Stimulated activated CD8-positive, alpha-beta memory T cell treated with anti-CD3 and anti-CD28 coated beads, Interleukin-7, amount 100 ng/mL, for 24 hours (primary cell): ENCODE measurements around the gene HNRNPUL2.
A peak's percentile ranks its signal among the peaks of the same experiment; 100 is the strongest.

ENCODE experiments used
- DNase-seq: peaks from one replicate; pipeline ENCODE4 v3.0.0-alpha.2; 2020; ENCODE audit warnings: low read depth

HNRNPUL2 gene

GRCh38 chr11:62726915-62727164 lies 417 bp downstream of the HNRNPUL2 start:
- DNase-seq: no peak

- no peak for DNase-seq
Observed at GRCh38 chr11:62726156-62726914, 922 bp downstream of the HNRNPUL2 start.

- DNase-seq: no peak
Observed at GRCh38 chr11:62725646-62726045, 1.6 kb downstream of the HNRNPUL2 start.

GRCh38 chr11:62724171-62724570 lies 3.1 kb downstream of the HNRNPUL2 start:
- no peak for DNase-seq

- DNase-seq: no peak
Observed at GRCh38 chr11:62721994-62722393, 5.3 kb downstream of the HNRNPUL2 start.

GRCh38 chr11:62719302-62719978 lies 7.8 kb downstream of the HNRNPUL2 start:
- DNase-seq: no peak

DNA sequence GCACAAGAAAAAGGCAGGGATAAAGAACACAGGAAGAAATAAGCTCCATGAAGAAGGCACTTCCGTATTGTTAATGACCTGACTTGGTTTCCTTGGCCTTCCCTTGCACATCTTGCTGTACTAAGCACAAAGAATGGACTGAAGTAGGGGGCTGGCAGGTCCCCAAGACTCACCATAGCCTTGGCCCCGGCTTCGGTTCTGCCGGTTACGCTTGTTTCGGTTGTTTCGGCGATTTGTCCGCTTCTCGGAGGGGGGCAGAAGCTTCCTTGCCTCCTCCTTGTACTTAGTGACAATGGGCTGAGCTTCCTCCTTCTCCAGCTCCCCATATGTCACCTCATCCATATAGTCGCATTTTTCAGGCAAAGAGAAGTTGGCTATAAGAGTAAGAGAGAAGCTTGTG lies 10.4 kb downstream of the HNRNPUL2 start:
- no peak for DNase-seq

GRCh38 chr11:62716206-62716605 lies 11.1 kb downstream of the HNRNPUL2 start:
- no peak for DNase-seq

DNA sequence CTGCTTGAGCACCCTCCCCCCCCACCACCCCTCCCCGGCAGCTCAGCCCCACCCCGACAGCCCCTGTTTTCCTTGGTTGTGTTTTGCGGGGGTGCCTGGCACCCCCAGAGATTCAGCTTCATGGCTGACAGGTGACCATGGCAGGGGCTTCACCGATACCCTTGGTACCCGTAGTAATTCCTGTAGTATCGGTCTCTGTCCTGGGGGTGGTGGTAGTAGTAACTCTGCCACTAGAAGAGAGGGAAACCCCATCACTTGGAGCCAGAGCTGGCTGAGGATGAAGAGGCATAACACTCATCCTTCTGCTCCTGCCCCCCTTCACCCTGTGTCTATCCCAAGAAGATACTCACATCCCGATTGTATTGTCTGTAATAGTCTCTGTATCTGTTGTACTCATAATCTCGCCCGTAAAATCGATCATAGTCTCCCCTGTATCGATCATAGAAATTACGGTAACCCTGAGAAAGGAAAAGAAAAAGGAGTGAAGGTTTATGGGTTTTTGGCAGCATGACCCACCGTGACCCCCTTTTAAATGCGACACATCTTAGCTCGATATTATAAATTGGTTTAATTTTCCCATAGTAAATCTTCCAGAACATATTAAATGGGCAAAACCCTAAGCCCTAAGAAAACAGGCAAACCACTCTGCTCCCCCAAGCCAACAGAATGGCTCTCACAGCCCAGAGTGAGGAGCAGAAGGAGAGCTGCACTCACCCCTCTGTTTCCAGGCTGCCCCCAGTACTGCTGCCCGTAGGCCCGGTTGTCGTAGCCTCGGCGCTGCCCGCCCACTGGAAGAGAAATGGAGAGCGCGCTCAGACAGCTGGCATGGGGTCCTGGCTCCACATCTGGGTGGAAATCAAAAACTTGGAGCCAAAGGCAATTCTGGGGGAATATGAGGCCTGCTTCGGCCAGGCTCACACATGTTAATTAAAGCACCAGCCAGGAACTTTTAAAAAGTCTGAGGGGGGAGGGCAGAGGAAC lies 11.8 kb downstream of the HNRNPUL2 start:
- DNase-seq: no peak

DNA sequence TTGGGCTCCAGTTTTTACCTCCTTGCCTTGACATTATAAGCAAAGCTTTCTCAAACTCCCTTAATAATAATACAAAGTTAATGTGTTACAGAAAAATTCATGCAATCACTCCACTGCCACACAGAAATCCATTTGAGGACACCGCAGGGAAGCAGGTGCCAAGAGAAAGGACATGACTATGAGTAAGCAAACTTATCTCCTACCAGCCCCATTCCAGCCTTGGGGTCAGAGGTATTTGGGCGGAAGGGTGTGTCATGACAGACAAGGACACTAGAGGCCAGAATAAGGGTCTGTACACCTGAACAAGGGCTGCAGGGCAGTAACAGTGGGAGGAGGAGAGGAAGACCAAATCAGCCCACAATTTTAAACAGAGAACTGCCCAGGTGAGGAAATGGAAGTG lies 13.9 kb downstream of the HNRNPUL2 start:
- no peak for DNase-seq

- no peak for DNase-seq
Observed at GRCh38 chr11:62712861-62713260, 14.4 kb downstream of the HNRNPUL2 start.

DNA sequence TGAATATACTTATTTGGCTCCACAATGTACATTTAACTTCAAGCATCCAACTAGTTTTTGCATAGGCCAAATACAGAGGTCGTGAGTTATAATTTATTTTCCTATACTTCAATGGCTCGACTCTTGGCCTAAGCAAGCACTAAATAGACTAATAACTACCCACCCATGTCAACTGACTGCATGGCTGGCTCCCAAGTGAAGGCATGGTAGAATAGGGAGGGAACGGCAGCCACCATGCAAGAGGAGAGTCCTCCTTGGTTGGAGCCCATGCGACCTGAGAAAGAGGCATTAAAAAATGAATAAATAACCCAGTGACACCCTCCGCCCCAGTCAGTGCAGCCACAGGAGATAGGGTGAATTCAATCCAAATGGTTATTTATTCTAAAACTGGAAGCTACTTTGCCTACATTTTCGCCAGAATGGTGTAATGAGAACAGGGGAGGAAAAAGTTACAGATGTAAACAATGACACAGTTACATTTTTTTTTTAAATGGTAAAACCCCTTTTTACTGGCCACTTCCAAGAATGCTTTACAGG lies 14.9 kb downstream of the HNRNPUL2 start:
- no peak for DNase-seq

GRCh38 chr11:62710001-62710345 lies 17.3 kb downstream of the HNRNPUL2 start:
- DNase-seq: no peak

DNA sequence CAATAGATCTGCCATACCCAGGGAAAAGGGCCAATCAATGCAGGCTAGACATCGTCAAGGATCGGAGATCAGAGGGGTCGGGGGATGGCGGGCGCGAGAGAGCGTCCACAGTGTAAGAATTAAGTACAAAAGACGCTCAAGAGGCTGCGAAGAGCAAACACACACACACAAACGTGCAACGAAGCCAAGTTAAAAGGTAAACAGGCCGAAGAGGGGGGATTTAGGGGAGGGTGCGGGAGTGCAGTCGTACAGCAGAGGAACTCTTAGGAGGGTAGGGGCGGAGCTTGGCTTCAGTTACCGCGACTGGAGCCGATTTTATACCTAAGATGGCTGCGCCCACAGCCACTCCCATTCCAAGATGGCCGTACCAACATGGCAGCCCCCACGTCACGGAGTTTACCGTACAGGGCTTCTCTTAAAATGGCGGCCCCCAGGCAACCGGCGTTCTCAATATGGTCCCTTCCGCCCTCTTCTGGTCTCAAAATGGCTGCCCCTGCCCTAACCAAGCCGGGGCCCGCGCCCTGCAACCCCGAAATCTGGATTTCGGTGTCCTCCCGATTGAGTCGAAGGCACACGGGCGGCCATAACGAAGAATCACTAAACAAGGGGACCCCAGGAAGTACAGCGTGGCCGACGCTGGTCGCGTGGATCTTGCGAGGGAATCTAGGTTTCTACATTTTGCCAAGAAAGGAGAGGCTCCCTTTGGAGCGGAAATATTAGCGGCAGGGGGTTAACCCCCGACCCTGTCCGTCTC lies 17.8 kb downstream of the HNRNPUL2 start:
- peak; percentile 88 for DNase-seq

- peak; percentile 14 for DNase-seq
Observed at GRCh38 chr11:62708793-62709192, 18.5 kb downstream of the HNRNPUL2 start.

DNA sequence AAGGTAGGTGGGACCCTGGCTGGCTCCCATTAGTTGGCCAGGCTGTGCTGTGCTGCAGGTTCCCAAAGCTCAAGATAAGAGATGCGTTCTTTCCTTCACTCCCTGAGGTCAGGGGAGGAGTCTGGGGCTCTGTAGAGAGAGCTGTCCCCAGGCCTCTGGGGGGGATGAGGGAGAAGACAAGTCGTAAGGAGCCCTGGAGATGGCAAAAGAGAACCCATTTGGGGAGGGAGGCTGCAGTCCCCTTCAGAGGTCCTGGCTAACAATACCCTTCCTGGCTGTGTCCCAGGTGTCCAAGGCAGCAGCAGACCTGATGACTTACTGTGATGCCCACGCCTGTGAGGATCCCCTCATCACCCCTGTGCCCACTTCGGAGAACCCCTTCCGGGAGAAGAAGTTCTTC lies 18.9 kb downstream of the HNRNPUL2 start:
- no peak for DNase-seq

DNA sequence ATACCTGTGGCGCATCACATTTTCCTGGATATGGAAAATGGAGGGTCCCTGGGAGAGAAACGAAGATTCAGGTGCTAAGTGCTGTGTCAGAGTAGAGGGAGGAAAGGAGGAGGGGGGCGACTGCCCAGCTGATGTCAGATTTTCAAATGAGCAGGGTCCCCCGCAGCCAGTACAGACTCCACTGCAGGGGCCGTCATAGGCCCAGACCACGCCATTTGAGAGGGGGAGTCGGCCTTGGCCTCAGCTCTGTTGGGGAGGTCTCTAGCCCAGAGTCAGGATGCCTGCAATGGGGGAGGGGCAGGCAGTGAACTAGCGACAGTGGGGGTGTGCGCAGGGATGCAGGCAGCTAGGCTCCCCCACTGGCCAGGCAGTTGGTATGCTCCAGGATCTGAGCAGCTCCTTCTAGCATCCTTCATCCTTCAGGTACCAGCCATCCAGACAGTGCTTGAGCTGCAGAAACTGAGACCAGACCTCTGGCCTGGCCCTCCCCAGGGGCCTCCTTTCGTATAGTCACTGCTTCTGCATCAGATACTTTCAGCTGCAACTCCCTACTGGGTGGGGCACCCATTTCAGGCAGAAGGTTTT lies 19.9 kb downstream of the HNRNPUL2 start, which contains the start of the genes BSCL2 and GNG3:
Gene BSCL2 (minus strand): TSS at position 148 of the 585 bp plus-strand sequence. CDS start 229 bp downstream, outside the sequence.
Gene GNG3 (plus strand): TSS at position 400 of the 585 bp plus-strand sequence. CDS start 620 bp downstream, outside the sequence.
- DNase-seq: no peak

- DNase-seq: no peak
Observed at GRCh38 chr11:62706850-62707247, 20.4 kb downstream of the HNRNPUL2 start.

DNA sequence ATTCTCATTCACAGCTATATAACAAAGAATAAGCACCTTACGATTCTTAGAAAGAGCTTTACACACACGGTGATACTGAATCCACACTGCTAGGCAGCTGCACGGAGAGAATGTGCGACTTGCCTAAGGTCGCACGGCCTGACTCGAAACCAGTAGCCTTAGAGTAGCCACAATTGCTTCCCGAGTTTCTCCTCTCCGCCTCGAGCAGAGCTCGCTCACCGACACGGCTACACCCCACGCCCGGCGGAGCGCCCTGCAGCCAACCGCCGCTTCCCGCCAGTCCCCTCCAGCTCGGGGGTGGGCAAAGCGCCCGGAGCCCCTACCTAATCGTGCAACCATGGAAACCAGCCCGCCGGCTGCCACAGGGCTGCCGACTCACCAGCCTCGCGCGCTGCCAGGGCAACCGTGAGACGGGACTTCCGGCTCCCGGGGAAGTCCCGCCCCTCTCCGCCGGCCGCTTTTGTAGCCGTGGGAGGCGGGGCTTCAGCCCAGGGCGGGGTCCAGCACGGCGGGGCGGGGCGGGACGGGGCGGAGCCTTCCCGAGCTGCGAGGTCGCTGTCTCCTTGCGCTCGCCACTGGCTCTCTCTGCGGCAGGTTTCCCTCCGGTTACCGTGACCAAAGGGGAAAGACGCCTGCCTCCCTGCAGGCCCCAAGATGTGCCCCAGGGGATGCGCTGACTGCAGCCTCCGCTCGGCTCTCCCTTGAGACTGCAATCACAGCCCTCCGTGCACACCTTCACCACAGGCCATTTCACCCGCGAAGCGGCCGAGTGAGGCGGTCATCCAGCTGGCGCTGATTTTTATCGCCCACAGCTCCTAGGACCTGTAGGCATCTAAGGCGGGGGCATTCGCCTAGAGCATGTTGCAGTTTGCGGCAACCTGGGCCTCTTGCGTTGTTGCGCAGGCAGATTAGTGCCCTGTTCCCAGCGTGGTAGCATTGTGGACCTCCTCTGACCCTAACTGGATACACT lies 21.1 kb downstream of the HNRNPUL2 start:
- peak; percentile 89 for DNase-seq

DNA sequence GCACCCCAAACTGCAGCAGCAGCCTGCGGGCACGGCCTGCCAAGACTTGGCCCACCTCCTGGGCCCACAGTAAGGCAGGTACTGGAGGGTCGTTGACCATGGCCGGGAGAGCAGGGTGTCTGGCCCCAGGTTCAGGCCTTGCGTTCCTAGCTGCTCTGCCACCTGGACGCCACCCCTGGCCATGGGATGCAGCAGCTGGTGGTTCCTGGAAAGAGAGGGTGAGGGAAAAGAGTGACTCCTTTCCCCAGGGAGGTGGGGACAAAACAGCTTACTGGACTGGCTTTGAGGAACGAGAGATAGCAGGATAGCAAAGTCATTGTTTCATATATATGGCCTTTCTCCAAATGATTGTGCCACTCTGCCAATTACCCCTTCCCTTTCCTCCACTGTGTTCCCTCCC lies 21.8 kb downstream of the HNRNPUL2 start:
- DNase-seq: no peak
